ENCODE data around the gene PRKAB2.

DNA sequence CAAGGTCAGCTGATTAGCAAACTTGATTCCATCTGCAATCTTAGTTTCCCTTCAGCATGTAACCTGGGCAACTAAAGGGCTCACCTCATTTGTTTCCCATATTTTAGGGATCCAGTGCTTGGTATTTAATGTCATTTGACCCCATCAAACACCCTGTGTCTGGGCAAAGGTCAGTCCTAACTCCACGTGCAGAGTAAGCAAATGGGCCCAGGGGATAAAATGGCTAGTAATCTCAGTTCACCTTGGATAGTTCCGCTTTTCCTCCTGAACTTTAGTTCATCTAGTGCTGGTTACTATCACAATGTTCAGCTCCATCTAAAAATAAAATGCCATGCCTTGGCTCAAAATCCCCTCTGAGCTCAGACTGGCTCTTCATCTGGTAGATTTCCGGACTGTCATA lies 19.5 kb downstream of the PRKAB2 start:
- no peak for TF ChIP-seq CTCF (conservative IDR thresholded peaks at IDR 0.05)
- no peak for TF ChIP-seq ZFX (IDR thresholded peaks at IDR 0.05)
